GM18517 (cell line): ENCODE data around the gene SIPA1L3.
"Not testable (repeated sequence)": the region's sequence is repeated elsewhere in the genome, so short reads cannot be mapped to it uniquely, and the experiment has no call there.

Experiments
- ATAC-seq: cut with Tn5 transposase; IDR thresholded peaks from one replicate; pipeline ENCODE4 v1.9.1; 2021; ENCODE audit warnings: mild to moderate bottlenecking, moderate library complexity; ENCODE audit not compliant: unreplicated experiment

Gene SIPA1L3

DNA sequence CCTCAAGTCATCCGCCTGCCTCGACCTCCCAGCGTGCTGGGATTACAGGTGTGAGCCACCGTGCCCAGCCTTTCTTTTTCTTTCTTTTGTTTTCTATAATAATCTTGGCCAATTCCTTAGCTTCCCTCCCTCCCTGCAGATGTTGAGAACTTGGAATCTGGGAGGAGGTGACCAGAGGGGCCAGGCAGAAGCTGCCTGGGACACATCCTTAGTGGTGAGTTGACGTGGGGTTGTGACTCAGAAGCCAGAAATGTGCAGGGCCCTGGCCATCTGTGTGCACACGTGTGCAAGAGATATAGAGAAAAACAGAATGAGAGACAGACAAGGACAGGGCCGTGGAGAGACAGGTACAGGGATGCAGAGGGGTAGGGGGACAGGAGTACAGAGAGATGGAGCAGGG is 154.3 kb downstream of the SIPA1L3 start:
- no peak for ATAC-seq

DNA sequence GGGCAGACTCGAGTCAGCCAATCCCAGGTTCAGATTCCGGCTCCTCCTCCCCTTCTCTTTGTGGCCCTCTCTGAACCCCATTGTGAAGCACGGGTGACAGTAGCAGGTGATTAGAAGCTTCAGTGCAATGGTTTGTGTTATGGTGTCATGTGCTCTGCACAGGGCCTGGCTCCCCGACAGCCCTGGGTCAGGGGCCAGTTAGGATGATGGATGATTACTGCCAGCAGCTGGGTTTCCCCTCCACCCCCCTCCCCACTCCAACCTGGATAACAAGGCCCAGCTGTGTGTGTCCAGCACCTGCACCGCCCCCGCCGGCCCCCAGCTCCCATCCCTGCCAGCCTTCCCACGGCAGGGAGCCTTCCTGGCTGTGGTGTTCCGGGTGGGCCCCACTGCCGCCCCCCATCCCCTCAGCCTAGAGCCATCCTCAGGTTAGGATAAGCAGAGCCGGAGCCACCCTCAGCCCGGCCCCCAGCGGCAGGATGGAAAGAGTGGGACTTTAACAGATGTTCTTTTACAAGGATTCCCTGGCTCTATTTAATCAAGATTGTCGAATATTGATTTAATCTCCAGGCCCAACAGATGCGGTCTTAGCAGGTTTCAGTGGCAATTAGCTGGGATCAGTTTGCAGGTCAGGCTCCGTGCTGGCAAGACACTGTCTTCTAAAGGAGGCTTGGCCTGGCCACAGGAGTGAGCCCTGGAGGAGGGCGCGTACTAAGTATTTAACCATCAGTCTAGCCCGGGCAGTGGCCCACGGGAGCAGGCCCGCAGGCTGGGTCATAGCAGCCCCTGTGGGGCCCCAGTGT is 156.2 kb downstream of the SIPA1L3 start:
- ATAC-seq = no peak

DNA sequence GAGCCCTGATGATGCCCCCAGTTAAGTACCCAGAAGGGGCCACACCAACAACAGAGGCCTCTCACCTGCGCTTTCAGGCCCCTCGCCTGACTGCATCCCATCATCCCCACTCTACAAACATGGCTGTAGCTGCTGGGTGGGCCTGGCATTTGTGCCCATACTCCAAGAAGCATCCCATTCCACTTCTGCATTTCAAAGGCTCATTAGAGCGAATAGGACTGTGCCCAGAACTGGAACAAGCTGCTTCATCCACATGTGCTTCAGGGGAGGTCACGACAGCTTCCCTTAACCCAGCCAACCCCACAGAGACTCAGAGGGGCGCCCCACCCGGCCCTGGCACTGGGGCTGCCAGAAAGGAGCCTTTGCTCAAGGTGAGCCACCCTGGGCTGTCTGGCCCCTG is 156.9 kb downstream of the SIPA1L3 start:
- no peak for ATAC-seq

DNA sequence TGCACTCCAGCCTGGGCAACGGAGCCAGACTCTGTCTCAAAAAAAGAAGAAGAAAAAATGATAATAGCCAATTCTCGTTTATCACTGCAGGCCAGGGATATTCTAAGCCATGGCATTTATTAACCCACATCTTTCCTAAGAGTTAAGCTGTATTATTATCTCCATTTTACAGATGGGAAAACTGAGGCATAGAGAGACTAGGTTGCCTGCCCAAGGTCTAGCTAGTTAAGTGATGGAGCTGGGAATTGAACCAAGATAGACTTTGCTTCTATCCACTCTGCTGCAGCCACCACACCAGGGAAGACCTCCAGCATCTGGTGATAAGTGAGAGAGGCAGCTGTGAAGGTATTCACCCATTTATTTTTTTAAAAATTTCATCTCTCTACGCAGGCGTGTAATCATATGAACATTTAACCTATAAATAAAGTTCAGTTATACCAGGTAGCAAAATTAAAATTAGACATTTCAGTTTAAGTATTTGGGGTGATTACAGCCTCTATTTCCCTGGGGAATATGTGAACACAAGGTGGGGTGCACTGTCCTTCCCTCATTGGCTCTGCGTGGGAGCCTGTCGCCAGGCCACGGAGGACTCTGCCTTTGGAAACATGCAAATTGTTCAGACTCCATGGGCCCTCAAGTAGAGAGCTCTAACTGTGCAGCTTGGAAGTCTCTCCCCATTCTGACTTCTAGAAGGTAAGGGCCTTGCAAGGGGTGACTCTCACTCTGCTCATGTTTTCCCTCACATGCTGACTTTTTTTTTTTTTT is 157.8 kb downstream of the SIPA1L3 start:
- ATAC-seq = no peak

DNA sequence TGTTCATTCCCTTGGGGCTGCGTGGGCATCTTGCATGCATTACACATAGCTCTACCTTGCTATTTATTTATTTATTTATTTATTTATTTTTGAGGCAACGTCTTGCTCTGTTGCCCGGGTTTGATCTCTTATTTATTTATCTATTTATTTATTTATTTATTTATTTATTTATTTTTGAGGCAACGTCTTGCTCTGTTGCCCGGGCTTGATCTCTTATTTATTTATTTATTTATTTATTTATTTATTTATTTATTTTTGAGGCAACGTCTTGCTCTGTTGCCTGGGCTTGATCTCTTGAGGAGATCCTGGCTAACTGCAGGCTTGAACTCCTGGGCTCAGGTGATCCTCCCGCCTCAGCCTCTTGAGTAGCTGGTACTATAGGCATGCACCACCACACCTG is 158.8 kb downstream of the SIPA1L3 start:
- ATAC-seq = not testable (repeated sequence)

DNA sequence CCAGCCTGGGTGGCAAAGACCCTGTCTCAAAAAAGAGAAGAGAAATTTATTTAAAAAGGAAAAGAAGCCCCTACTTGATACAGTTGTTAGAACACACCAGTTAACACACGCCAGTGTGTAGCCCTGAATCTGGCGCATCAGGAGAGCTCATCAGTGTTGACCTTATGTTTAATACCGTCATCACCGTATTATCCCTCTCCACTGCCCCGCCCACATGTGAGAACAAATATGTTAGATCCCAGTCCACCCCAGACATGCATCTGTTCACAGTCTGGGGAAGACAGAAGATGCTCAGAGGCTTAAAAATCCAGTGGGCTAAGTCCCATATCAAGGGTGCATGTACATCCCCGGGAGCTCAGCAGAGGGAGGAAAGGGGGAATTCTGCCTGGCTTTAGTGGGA is 161.8 kb downstream of the SIPA1L3 start:
- no peak for ATAC-seq

DNA sequence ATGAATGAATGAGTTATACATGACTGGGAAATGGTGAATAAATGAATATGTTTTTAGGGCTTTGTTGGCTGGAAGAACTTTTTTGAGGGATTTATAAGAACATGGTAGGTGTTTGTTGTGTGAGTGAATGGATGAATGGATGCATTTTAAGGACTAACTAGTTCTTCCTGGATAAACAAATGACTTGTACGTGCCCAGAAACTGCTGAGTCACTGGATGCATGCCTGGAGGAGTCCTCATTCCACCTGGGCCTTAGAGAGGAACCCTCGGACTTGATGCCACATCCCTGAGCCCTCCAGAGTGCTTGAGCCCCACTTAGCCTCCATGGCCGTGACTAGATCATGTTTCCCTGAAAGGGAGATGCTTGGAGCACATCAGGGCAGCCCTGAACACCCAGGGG is 163.6 kb downstream of the SIPA1L3 start:
- no peak for ATAC-seq

DNA sequence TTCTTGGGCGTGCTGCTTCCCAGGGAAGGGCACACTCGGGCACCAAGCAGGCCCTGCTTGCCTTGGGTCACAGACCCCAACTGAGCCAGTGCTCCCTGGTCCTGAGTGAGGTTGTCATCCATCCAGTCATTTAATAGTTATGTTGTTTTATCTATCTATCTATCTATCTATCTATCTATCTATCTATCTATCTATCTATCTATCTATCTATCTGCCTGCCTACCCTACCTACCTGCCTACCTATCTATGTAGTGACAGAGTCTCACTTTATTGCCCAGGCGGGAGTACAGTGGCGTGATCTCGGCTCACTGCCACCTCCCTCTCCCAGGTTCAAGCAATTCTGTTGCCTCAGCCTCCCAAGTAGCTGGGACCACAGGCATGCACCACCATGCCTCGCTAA is 164.0 kb downstream of the SIPA1L3 start:
- ATAC-seq = not testable (repeated sequence)

DNA sequence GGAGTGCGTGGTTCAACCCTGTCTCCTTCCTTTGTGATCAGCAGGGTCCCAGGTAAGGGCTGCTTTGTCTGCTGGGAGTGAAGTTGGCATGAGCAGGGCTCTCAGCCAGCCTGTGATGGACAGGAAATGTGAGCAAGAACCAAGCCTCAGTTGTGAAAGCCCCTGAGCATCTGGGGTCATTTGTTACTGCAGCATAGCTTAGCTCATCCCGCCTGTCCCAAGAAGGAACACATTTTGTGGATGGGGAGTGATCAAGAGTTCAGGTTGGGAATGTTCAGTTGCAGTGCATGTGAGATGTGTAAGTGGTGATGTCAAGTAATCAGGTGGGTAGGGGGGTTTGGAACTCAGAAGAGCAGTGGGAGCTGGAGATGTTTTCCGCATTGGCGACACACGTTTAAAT is 164.6 kb downstream of the SIPA1L3 start:
- ATAC-seq = no peak

DNA sequence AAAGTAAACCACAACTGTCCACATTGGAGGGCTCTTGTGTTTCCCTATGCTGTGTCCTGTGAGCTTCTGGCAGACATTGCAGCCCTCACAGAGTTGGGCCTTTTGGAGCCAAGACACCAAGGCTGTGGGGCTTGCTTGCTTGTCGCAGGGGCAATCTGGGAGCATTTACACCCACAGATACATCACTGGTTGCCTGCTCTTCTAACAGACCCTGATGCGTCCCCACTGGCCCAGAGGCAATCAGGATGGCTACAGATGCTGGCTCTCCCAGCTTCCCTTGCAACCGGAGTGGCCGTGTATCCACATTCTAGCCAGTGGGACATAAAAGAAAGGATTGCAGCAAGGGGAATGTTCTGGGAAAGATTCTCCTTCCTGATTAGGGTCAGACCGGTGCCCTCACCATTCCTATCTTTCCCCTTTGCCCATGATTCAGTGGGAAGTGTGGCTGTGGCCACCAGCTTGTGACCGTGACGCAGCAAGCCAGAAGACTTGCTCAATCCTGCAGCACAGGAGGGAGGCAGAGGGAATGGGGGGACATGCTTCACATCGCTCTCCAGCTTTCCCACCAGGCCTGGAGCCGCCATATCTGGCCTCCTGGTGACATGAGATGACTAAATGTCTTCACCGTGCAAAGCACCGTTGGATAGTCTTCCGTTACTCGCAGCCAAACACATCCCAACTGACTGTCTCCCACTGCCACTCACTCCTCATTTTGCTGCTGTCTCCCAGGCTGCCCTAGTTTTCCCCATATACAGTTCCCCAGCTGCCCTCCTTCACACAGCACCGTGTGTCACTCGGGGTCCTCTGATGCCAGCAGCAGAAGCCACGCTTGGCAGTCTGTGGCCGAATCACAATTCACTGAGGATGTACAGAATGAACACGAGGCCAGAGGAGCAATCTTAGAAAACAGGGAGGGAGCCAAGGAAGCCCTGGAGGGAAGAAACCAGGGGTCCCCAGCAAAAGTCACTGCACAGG is 166.1 kb downstream of the SIPA1L3 start:
- no peak for ATAC-seq

DNA sequence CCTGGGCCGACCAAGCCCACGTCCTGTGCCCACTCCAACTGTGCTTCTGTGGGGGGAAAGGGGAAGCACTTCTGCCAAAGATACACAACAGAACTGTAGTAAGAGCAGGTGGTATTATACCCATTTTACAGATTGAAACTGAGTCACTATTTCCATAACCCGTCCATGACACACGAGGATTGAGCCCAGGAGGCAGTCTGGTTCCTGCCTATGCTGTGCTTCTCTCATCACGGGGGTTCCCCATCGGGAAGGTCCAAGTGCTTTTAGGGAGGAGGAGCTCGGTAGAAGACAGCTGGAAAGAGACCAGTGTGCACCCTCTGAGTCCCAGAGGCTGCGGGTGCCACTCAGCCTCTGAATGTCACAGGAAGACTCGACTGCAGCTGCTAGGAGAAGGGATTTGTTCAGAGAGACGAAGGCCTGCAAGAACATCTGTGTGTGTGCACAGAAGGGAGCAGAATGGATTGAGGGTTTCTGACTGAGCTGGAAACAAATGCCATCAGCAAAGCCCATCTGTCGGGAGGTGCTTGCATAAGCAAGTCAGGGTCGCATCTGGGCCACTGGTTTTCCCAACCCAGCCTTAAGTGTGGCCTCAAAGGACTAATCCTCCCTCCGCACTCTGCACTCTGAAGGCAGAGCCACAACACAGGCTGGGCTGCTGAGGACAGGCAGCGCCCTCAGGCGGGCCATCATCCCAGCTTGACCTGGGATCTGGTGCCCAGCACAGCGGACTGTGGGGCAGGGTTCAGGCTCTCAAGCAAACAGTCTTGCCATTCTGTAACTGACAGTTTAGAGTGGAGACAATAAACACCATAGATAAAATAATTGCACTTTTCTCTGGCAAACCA is 167.1 kb downstream of the SIPA1L3 start:
- no peak for ATAC-seq

DNA sequence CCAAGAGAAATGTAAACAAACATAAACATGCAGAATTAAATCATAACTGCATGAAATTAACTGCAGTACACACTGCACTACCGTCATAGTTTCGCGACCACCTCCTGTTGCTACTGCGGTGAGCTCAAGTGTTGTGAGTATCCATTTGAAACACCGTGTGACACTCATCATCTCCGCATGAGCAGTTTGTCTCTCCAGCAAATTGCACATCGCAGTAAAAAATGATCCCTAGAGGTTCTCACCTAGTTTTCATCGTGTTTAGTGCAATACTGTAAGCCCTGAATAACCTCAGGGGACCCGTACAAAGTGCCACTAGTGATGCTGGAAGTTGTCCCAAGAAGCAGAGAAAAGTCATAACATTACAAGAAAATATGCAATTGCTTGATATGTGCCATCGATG is 169.3 kb downstream of the SIPA1L3 start:
- ATAC-seq = no peak

DNA sequence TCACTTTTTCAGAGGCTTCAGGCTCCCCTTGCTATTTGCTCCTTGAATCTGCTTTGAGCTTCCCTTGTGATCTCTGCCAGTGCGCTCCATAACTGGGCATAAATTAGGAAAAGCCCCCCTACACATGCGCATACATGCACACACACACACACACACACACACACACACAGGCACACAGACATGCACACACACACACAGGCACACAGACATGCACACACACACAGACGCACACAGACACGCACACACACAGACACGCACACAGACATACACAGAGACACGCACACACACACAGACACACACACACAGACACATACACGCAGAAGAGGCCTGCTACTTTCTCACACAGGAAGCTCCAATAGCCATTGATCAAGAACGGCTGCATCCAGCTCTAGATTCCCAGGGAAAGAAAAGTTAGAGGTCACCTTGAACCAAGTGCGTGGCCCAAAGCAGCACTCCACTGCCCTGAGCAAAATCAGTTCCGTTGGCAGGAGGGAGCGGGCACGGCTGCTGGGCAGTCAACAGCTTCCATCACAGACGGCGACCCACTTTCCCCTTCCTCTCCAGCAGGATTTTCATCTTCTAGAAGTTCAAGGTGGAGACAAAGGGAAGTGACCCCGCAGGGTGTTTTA is 171.4 kb downstream of the SIPA1L3 start:
- ATAC-seq = no peak

DNA sequence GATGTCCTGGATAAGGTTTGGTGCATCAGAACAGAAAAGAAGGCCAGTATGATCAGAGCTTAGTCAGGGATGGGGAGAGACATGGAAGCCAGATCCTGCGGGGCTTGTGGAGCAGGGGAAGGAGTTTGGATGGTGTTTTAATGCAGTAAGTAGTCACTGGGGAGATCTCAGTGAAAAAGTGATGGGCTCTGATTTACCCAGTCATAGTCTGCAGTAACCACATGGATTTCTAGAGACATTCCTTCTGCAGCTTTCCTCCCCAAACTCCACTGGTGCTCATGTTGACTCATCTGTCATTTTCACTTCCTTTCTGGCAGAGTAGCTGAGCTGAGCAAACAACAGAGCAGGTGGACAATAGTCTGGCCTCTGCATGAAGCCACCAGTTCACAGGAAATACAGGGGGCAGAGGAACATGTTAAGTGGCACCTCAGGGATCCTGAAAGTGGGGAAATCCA is 172.9 kb downstream of the SIPA1L3 start:
- ATAC-seq = peak; percentile 64

DNA sequence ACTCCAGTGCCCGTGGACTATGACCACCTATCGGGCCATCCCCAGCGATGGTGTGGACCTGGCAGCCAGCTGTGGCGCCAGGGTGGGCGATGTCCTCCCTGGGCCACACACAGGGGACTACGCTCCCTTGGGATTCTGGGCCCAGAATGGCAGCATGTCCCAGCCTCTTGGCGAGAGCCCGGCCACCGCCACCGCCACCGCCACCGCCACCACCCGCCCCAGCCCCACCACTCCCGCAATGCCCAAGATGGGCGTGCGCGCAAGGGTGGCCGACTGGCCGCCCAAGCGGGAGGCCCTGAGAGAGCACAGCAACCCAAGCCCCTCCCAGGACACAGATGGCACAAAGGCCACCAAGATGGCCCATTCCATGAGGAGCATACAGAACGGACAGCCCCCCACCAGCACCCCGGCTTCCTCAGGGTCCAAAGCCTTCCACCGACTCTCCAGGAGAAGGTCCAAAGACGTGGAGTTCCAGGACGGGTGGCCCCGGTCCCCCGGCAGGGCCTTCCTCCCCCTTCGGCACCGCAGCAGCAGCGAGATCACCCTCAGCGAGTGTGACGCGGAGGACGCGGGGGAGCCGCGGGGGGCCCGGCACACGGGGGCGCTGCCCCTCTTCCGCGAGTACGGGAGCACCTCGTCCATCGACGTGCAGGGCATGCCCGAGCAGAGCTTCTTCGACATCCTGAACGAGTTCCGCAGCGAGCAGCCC is 174.7 kb downstream of the SIPA1L3 start:
- ATAC-seq = no peak

DNA sequence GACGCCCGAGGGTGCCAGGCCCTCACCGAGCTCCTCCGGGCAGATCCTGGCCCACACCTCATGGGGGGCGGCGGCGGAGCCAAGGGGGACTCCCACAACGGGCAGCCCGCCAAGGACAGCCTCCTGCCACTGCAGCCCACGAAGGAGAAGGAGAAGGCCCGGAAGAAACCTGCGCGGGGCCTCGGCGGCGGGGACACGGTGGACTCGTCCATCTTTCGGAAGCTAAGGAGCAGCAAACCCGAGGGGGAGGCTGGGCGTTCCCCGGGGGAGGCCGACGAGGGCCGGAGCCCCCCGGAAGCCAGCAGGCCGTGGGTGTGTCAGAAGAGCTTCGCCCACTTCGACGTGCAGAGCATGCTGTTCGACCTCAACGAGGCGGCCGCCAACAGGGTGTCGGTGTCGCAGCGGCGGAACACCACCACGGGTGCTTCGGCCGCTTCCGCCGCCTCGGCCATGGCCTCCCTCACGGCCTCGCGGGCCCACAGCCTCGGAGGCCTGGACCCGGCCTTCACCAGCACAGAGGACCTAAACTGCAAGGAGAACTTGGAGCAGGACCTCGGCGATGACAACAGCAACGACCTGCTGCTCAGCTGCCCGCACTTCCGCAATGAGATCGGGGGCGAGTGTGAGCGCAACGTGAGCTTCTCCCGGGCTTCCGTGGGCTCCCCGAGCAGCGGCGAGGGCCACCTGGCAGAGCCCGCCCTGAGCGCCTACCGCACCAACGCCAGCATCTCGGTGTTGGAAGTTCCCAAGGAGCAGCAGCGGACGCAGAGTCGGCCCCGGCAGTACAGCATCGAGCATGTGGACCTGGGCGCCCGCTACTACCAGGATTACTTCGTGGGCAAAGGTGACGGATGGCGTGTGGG is 175.5 kb downstream of the SIPA1L3 start:
- no peak for ATAC-seq

DNA sequence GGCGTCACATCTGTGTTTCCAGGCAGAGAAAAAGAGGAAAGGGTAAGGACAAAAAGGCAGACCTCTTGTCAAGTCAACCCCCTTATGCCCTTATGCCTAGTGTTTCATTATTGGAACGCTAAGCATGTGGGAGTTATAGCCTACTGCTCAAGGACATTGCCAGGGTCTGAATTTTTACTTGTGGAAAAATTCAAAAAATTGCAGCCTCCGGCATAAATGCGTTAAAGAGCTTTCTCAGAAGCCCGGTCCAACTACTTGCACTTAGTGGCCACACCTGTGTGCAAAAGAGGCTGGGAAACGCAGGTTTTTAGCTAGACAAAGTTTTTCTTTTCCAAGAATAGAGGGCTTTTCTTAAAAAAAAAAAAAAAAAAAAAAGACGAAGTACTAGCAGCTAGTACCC is 177.2 kb downstream of the SIPA1L3 start:
- ATAC-seq = no peak

DNA sequence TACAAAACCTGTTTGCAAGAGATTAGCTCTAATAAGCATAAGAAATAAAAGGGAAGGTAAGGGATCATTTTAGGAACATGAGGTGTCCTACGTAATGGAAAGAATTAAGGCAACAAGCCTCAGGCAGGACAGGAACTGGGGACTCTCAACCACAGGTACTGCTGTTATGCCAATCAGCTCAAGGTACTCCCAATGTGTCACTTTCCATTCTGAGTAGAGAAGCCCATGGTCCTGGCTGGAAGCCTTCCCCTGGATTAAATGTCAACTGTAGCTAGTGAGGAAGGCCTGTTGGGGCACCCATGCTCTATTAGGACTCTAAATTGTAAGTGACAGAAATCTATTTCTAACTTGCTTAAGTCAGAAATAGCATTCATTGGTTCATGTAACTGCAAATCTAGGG is 182.4 kb downstream of the SIPA1L3 start:
- no peak for ATAC-seq
